GM23338 (cell line): ENCODE data around the gene CCDC179. TPM values are rescaled to one million over a fixed set of nuclear protein-coding genes. Genes with fewer than 3 reads are reported as not detected.

Experiments used
- CREB1 ChIP-seq: fragments of 250-450 bp; sonication (Bioruptor Pico); IDR thresholded peaks from 2 replicates; pipeline ENCODE4 v1.5.0; 2020; ENCODE audit warnings: low read depth, mild to moderate bottlenecking, moderate library complexity
- CTCF ChIP-seq, 2 experiments: fragments of 200-600 bp in 1 of 2; sonication (generic) in 1 of 2; conservative IDR thresholded peaks; 2 replicates each; pipeline versions ENCODE4 v1.5.1 to v1.6.1; 2016 to 2017; ENCODE audit warnings: antibody characterized with exemption in 2 of 2, low read depth in 2 of 2, mild to moderate bottlenecking in 2 of 2, moderate library complexity in 1 of 2
- ETS1 ChIP-seq: IDR thresholded peaks from 2 replicates; pipeline ENCODE4 v1.6.1; 2016; ENCODE audit warnings: antibody characterized with exemption
- EZH2phosphoT487 ChIP-seq: fragments of 200-600 bp; sonication (generic); IDR thresholded peaks from one replicate; pipeline ENCODE4 v1.8.1; 2018; ENCODE audit warnings: antibody characterized with exemption; ENCODE audit not compliant: unreplicated experiment
- NANOG ChIP-seq: IDR thresholded peaks from 2 replicates; pipeline ENCODE4 v1.6.1; 2016; ENCODE audit warnings: antibody characterized with exemption, borderline replicate concordance
- STAT1 ChIP-seq: IDR thresholded peaks from one replicate; pipeline ENCODE4 v1.6.1; 2016; ENCODE audit warnings: antibody characterized with exemption; ENCODE audit not compliant: unreplicated experiment
- ZNF462 ChIP-seq: fragments of 250-450 bp; sonication (Bioruptor Pico); IDR thresholded peaks from 2 replicates; pipeline ENCODE4 v1.5.0; 2020; ENCODE audit warnings: mild to moderate bottlenecking, moderate library complexity
- polyA plus RNA-seq: library from polyadenylated mRNA; unstranded; fragments of >200 nt; fragmentation: Nextera tagmentation; extraction: Ambion mirVana; gene quantifications from 2 replicates; pipeline ENCODE4 v1.2.1, GENCODE V29; 2016
- total RNA-seq: library from RNA; depleted of rRNA; stranded (reverse); fragments of >200 nt; shearing (Covaris generic); gene quantifications from 2 replicates; pipeline ENCODE4 v1.2.3, GENCODE V29; 2014

CCDC179 gene
- total and polyA plus RNA-seq, 2 experiments from 2014 or later = not detected

GRCh38 chr11:22809893-22810292 lies 50.4 kb downstream of the CCDC179 start (continued):
- TF ChIP-seq ZNF462 (CRISPR knock-in tag) = no peak
- no peak for TF ChIP-seq EZH2phosphoT487
- no peak for TF ChIP-seq CREB1 (CRISPR knock-in tag)
- no peak for TF ChIP-seq NANOG
- no peak for TF ChIP-seq STAT1
- no peak for TF ChIP-seq CTCF (conservative IDR thresholded peaks at IDR 0.05; ENCODE audit: low read depth in 2 of 2)
- no peak for TF ChIP-seq ETS1
